HL-60/S4 treated with retinoic acid at 250 ng/mL for 4 days and 3 days (cell line): ENCODE results near the gene SEPTIN8.
"Not testable (repeated sequence)": the region's sequence is repeated elsewhere in the genome, so short reads cannot be mapped to it uniquely, and the experiment has no call there.

Source experiments
- in situ Hi-C: fragments of 300-500 bp; cut with MboI; formaldehyde crosslinking; loops from 2 replicates; pipeline ENCODE4 v1.7.0; 2022; ENCODE audit warnings: low sequenced_read_pairs

SEPTIN8 gene

DNA sequence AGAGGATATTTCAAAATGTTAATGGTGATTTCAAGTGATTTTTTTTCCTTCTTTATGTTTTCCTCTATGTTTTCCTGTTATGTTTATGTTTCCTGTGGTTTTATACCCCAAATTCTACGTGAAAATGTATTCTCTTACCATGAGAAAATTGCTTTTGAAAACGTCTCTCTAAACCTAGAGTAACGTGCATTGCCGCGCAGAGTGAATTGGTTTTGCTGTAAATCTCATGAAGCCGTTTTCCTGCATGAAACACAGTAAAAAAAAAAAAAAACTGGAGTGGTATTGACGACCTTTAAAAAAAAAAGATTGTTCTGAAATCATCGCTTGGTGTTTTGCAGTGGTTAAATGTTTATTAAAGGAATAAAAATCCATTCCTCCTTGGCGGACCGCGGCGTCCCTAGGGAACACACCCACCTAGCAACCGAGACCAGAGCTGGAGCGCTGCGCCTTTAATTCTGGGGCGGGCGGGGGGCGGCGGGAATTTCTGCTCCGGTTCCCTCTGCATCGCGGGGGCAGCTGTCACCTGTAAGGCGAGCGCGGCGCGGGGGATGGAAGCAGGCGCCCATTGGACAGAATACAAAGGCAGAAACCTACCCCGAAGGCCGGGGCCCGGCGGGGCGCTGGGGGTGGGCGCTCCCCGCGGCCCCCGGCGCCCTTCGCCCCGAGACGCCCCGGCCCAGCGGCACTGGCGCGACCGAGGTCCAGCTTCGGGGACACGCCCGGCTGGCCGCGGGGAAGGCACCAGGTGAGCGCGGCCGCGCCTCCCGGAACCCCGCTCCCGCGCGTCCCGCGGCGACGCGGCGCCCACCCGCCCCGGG is 36.0 kb upstream of the SEPTIN8 start, which contains the start of gene SOWAHA:
Gene SOWAHA, plus strand, starts transcription at position 522 of the 818 bp plus-strand sequence. CDS start 320 bp downstream, outside the sequence.
- in situ Hi-C loops = no loop called here

DNA sequence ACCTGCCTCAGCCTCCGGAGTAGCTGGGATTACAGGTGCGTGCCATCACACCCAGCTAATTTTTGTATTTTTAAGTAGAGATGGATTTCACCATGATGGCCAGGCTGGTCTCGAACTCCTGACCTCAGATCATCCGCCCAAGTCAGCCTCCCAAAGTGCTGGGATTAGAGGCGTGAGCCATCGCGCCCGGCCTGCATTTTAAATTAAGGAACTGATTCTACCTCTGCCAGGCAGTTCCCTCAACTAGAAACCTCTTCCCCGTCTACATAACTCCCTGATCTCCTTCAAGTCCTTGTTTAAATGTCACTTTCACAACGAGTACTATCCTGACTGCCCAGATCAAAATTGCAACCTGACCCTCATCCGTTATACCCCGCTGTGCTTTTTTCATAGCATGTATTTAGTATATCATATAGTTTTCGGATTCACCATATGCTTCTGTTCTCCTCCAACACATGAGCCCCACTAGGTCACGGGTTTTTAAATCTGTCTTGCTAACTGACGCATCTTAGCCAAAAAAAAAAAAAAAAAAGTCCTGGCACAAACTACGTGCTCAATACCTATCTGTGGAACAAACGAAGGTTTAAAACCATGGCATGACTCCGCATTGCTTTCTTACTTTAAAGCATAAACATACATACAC is 35.2 kb upstream of the SEPTIN8 start:
- in situ Hi-C loops = no loop called here

DNA sequence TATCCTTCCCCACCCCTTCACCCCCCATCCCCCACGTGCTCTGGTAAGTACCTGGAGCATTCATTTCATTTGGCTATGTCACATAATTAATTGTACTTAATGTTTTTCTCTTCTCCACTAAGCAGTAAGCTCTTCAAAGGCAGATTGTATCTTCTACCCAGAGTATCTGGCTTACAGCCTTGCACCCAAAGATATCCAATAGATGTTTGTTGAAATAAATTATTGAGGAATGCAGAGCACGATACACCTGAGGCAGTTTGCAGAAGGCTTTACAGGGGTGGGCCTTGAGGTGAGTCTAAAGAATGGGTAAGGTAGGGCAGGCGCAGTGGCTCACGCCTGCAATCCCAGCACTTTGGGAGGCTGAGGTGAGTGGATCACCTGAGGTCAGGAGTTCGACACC is 33.6 kb upstream of the SEPTIN8 start:
- in situ Hi-C loops = no loop called here

DNA sequence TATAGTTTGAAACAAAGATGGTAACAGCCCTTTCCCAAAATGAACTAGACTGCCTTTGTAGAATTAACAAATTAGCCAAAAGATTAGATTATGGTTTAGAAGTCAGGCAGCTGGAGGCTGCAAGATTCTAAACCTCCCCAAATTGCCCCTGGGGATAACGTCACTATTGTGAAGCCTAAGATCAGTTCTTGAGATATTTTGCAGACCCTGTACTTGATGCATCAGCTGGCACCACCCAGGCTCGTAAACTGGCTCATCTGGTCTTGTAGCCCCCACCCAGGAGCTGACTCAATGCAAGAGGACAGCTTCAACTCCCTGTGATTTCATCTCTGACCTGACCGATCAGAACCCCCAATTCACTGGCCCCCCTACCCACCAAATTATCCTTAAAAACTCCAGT is 31.8 kb upstream of the SEPTIN8 start:
- in situ Hi-C loops = no loop called here

DNA sequence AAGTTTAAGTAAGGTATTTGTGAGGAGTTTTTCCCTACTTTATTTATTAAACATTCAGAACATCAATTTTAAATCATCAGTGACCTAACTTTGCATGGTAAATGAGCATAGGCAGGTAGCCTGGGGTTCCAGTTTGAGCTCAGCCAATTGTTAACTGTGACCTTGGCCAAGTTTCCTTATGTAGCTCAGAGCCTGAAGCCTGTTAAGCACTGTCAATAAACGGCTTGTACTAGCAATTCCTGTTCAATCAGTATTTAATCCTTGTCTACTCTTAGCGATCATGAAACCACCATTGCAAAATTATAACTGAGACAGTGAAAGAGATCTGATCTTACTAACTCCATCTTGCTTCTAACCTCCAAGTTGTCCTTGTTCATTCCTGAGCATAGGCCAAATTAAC is 31.4 kb upstream of the SEPTIN8 start:
- in situ Hi-C loops = no loop called here

DNA sequence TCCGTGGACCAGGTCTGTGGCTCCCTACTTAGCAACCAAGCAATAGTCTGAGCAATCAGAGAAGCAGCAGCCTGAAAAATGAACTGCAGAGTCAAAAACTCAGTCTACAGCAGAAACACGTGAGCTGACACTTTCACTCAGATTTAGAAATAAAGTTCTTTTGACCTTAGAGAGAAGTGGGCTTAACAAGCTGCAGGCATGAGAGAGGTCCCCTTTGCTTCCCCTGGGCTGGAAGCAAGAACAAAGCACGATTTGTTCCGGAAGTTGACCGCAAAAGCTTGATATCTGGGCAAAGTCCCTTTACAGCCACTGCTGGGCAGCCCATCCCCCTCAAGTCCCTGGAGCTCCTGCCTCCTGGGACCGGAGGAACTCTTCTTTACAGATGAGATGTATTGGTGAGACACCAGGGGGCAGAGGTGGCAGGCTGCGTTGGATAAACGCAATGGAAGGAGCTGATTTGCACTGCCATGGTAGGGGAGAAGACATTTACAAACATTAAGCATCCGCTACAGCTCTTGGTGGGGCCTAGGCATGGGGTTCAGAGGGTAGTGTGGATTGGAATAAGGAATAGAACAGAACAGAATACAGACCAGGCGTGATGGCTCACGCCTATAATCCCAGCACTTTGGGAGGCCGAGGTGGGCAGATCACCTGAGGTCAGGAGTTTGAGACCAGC is 30.3 kb upstream of the SEPTIN8 start:
- in situ Hi-C loops = no loop called here

DNA sequence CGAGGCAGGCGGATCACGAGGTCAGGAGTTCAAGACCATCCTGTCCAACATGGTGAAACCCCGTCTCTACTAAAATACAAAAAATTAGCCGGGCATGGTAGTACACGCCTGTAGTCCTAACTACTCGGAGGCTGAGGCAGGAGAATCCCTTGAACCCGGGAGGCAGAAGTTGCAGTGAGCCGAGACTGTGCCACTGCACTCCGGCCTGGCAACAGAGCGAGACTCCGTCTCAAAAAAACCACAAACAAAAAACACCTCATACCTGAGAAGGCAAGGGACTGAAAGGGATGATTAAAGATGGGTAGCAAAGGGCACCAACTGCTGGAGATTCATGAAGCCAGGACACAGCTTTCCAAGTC is 29.7 kb upstream of the SEPTIN8 start:
- in situ Hi-C loops = not testable (repeated sequence)

DNA sequence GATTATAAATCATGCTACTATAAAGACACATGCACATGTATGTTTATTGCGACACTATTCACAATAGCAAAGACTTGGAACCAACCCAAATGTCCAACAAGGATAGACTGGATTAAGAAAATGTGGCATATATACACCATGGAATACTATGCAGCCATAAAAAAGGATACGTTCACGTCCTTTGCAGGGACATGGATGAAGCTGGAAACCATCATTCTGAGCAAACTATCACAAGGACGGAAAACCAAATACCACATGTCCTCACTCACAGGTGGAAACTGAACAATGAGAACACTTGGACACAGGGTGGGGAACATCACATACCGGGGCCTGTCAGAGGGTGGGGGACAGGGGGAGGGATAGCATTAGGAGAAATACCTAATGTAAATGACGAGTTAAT is 28.8 kb upstream of the SEPTIN8 start:
- in situ Hi-C loops = not testable (repeated sequence)

DNA sequence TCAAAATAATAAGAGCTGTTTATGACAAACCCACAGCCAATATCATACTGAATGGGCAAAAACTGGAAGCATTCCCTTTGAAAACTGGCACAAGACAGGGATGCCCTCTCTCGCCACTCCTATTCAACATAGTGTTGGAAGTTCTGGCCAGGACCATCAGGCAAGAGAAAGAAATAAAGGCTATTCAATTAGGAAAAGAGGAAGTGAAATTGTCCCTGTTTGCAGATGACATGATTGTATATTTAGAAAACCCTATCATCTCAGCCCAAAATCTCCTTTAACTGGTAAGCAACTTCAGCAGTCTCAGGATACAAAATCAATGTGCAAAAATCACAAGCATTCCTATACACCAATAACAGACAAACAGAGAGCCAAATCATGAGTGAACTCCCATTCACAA is 27.2 kb upstream of the SEPTIN8 start:
- in situ Hi-C loops = not testable (repeated sequence)

DNA sequence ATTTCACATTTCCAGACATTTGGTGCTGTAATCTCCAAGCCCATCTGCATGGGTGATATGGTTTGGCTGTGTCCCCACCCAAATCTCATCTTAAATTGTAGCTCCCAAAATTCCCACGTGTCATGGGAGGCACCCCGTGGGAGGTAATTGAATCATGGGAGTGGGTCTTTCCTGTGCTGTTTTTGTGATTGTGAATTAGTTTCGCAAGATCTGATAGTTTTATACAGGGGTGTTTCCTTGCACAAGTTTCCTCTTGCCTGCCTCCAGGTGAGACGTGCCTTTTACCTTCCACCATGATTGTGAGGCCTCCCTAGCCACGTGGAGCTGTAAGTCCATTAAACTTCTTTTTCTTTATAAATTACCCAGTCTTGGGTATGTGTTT is 25.6 kb upstream of the SEPTIN8 start:
- in situ Hi-C loops = not testable (repeated sequence)

DNA sequence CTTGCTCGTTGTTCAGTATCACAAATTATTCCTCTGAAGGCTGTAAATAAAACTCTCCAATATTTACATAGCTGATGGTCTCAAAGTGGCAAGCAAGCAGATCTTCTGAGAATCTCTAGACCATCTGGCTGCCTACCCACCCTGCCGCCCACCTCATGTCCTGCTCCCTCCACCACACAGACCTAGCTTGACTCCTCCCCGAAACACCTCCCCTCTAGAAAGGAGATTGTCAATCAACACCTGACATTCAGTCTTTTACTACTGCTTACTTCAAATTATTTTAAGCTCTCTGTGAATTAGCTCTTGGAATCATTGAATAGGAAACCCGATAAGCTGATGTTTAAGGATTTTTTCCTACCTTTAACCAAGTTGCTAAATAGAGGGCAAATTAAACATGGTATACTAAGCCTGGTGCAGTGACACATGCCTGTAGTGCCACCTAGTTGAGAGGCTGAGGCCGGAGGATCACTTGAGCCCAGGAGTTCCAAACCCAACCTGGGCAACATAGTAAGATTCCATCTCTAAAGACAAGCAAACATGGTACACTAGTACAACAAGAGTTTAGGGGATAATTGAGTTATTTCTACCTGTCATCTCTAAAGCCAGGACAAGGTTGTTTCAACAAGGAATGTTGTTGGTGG is 25.1 kb upstream of the SEPTIN8 start:
- in situ Hi-C loops = no loop called here

DNA sequence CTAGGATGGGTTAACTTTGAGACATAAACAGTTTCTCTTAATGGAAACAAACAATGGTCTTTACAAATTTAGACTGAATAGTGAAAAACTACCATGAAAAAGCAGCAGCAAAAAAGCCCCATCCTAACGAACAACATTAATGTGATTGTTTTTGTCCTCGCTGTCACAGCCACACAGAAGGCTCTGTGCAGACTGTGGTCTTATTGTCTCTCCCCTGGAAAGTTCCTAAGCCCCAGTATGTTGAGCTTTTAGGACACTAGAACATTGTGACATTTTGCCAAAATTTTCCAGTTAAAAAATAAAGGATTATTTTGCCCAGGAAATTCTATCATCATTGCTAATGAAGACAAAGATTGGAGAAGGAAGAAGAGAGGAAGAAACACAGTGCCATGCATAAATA is 23.5 kb upstream of the SEPTIN8 start:
- in situ Hi-C loops = no loop called here

DNA sequence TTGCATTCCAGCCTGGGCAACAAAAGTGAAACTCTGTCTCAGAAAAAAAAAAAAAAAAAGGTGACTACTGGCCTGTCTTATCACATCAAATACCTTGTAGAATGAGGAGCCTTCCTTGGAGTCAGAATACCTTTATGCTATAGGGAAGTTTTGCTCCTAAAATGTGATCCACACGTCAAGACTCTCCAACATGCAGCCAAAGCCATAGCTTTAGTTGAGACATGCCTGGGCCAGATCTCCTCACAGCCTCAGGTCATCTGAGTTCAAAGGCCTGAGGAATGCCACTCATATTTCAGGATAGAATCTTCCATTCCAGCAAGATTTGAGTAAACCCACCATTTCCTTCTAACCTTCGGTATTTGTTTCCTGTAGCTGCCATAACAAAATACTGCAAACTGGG is 22.4 kb upstream of the SEPTIN8 start:
- in situ Hi-C loops = no loop called here

DNA sequence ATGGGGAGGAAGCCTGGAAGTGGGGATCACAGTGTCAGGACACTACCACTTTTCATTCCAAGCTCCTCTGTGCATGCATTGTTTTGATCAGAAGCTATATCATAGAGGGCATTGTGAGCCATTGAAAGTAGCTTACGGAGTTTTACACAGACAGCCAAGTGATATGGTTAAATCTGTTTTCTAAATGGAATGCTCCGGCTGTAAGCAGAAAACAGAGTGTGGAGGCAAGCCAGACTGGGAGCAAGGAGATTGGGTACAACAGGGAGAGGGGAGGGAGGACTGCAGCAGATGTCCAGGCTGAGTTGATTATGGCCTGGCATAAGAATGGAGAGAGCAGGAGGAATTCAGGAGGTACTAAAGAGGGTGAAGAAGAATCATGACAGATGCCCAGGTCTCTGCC is 20.6 kb upstream of the SEPTIN8 start:
- in situ Hi-C loops = no loop called here

DNA sequence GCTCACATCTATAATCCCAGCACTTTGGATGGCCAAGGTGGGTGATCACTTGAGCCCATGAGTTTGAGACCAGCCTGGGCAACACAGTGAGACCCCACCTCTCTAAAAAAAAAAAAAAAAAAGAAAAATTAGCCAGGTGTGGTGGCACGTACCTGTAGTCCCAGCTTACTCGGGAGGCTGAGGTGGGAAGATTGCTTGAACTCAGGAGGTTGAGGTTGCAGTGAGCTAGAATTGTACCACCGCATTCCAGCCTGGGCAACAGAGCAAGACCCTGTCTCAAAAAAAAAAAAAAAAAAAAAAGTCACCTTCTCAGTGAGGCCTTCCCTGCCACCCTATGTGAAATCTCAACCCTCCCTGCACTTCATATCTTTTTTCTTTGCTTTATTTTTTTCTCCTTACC is 14.0 kb upstream of the SEPTIN8 start:
- in situ Hi-C loops = no loop called here

DNA sequence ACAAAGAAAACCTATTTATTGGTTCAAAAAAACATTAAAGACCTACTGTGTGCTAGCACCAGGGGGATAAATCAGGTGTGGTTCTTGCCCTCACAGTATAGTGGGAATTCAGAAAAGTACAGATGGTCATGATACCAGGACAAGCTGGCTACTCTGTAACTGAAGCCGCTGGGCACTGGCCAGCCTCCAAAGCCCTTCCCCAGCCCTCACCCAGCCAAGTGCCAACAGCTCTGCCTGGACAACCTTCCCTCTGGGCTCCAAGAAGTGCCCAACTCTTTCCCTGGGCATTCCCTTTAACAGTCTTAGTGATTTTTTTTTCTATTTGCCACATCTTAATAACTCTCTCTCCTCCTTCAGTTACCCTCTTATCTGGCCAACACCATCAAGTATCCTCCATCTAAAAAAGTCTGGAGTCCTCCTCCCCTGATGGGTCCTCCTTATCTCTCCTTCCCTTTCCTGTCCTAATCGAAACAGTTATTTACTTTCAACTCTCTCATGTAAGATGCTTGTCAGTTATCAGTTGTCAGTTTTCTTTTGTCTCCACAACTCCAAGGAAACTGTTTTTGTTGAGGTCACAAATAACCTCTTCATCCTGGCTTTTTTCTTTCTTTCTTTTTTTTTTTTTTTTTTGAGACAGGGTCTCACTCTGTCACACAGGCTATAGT is 13.3 kb upstream of the SEPTIN8 start:
- in situ Hi-C loops = no loop called here

DNA sequence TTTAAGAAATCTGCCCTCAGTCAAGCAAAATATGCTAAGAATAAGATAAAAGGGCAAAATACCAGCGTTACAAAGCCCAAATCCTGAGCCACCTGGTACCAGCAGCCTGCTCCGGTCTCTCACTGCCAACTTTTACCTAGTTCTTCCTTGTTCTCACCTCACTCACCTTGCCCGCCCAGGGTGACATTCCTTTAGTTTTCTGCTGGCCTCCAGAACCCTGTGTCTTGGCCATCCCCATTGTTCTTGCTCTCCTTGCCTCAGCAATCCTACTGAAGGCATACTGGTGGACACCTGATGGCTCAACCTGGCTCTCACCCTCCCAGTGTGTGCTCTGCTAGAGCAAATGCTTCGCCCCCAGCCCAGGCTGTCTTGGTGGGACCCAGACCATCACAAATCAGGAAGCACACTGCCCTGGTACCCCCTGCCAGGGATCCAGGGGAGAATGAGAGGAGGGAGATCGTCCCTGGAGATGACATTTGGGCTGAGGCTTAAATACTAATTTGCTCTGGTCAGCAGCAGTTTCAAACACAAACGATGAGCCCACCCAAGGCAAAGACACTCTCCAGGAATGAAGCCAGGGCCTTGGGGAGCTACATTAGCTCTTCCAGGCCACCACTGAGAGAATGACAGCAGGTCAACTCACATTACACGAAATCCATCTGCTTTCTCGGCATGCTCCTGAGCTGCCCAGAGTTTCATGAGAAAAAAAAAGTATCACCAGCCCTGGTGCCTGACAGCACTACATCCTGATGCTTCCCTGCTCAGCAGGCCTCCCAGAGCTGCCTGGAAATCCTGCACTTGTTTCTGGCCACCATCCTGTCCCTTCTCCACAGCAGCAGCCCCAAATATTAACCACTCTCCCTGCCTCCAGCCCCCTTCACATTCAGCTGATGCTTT is 12.2 kb upstream of the SEPTIN8 start:
- in situ Hi-C loops = no loop called here

DNA sequence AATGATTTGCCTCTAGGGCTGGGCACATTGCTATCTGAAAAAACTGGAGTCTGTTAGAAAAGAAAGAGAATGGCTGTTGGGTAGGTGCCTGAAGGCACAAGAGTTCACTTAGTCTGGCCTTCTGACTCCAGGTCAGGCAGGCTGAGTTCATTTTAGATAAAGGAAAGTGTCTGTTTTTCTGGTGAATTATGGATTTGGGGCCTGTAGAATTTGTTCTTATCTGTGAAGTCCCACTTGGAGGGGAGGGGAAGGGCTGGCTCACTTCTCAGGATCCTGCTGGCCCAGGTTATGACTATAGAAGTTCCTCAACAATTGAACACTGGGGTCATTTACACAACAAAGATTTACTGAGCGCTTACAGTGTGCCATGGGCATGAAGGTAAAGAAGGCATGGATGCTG is 11.5 kb upstream of the SEPTIN8 start:
- in situ Hi-C loops = no loop called here

DNA sequence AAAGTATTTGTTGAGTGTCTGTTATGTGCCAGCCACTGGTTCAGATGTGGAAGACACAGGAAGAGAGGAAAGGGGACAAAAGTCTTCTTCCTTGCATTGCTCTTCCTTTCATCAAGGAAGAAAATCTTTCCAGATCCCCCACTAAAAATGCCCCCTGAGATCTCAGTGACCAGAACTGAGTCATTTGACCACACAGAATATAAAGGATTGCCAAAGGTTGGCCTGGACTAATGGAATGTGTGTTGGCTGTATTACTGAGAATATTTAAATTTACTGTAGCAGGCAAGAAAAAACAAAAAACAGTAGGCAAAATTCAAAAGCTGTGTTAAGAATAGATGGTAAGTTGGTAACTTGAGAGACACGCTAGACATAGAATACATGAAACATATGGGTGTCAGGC is 10.0 kb upstream of the SEPTIN8 start:
- in situ Hi-C loops = no loop called here

DNA sequence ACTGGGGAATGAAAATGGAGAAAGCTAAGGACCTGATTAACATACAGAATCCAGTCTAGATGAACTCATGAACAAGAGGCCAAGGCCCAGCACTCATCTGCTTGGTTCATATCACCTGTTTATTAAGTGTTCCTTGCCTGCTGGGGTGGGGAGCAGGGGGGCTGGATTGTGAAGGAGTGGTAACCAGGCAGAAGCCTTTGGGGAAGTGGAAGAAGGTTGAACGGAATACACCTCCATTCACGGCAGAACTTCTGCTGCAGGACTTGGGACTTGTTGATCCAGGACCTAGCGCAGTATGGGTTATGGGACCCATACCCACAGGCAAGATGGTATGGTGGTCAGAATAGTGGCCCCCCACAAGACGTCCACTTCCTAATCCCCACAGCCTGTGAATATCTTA is 8.8 kb upstream of the SEPTIN8 start:
- in situ Hi-C loops = no loop called here
